SK-N-MC (cell line): Measurements from ENCODE around the gene POU2AF2.
"Not testable (repeated sequence)": the region's sequence is repeated elsewhere in the genome, so short reads cannot be mapped to it uniquely, and the experiment has no call there.

Source experiments
- DNase-seq: peaks from one replicate; pipeline ENCODE4 v3.0.0-alpha.2; 2011; ENCODE audit warnings: low read depth, low spot score
- H3K27ac ChIP-seq: fragments of 200-600 bp; sonication (generic); 2 replicates; pipeline ENCODE4 v1.5.1; 2016; ENCODE audit warnings: mixed run types
- H3K36me3 ChIP-seq: fragments of 200-600 bp; sonication (generic); 2 replicates; pipeline ENCODE4 v1.6.1; 2017; ENCODE audit warnings: antibody characterized with exemption, low read length, mixed read lengths; ENCODE audit not compliant: insufficient read depth
- H3K4me3 ChIP-seq: fragments of 200-600 bp; sonication (generic); 2 replicates; pipeline ENCODE4 v1.5.1; 2016
- H3K9ac ChIP-seq: fragments of 200-600 bp; sonication (generic); 2 replicates; pipeline ENCODE4 v1.8.0; 2017; ENCODE audit warnings: mixed run types, mixed read lengths; ENCODE audit not compliant: insufficient read length
- H3K9me3 ChIP-seq: fragments of 200-600 bp; sonication (generic); 2 replicates; pipeline ENCODE4 v1.6.1; 2017; ENCODE audit warnings: low read depth, mild to moderate bottlenecking, antibody characterized with exemption, low read length, moderate library complexity, mixed read lengths
- EZH2 ChIP-seq: fragments of 200-600 bp; sonication (generic); IDR thresholded peaks from one replicate; pipeline ENCODE4 v1.6.1; 2017; ENCODE audit warnings: antibody characterized with exemption
- FOXP2 ChIP-seq: optimal IDR thresholded peaks from 2 replicates; pipeline ENCODE3; 2011; ENCODE audit warnings: mild to moderate bottlenecking, moderate library complexity; ENCODE audit not compliant: insufficient read depth; ENCODE audit errors: extremely low read length, control extremely low read depth
- POLR2AphosphoS5 ChIP-seq: IDR thresholded peaks from 2 replicates; pipeline ENCODE4 v1.6.1; 2012; ENCODE audit warnings: mild to moderate bottlenecking, low read depth, low read length, borderline replicate concordance

Gene POU2AF2

DNA sequence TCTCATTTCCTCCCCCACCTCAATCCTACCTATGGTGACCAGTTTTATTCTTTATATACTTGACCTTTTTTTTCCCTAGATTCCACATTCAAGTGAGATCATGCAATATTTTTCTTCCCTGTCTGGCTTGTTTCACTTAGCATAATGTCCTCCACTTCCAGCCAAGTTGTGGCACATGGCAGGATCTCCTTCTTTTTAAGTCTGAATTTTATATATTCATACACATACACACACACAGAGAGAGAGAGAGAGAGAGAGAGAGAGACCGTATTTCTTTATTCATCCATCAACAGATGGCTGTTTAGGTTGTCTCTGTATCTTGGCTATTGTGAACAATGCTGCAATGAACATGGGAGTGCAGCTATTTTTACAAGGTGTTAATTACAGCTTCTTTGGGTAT is 1.4 kb downstream of the POU2AF2 start:
- no peak for TF ChIP-seq POLR2AphosphoS5
- no peak for TF ChIP-seq EZH2
- no peak for TF ChIP-seq FOXP2

DNA sequence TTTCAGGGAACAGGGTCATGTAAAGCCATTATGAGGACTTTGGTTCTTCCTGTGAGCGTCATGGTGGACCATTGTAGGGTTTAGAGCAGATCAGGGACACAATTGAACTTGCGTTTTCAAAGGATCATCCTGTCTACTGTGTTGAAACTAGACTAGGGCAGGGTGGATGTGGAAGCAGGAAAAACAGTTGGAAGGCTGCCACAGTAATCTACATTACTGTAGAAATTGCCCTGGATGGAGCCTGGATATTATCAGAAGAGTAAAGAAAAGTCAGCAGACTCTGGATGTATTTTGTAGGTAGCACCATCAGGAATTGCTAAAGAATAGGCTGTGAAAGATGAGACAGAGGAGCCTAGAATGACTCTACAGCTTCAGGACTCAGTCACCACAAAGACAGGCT is 5.4 kb downstream of the POU2AF2 start:
- no peak overlapping the region for H3K4me3 ChIP-seq
- H3K9ac ChIP-seq = no peak overlapping the region
- TF ChIP-seq FOXP2 (no peak), EZH2 (no peak), POLR2AphosphoS5 (no peak)
- no peak overlapping the region for H3K27ac ChIP-seq
- DNase-seq = no peak
- no peaks in the 10 kb centered on the region for H3K9me3 ChIP-seq
- H3K36me3 ChIP-seq = no peaks in the 10 kb centered on the region

More for the DNA sequence above, 1.4 kb downstream of the POU2AF2 start:
- no peak overlapping the region for H3K4me3 ChIP-seq
- no peak overlapping the region for H3K9ac ChIP-seq
- H3K27ac ChIP-seq = no peak overlapping the region
- H3K9me3 ChIP-seq = no peaks in the 10 kb centered on the region
- no peak for DNase-seq
- no peaks in the 10 kb centered on the region for H3K36me3 ChIP-seq

DNA sequence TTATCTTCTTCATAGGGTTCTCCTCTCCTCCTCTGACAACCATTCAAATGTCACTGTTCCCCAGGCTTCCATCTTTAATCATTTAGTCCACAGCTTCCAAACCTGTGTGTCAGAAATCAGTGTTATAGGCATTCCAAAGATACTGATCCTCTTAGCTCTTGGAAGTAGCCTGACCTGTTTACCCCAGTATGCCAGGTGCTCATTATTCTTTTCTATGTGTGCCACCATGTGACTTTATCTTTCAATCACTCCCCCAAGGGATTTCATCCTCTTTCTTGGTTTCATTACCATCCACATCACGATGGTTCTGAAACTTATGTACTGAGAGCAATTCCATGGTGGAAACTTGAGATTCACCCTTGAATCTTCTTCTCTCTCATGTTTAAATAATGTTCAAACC is 7.6 kb downstream of the POU2AF2 start:
- H3K27ac ChIP-seq = no peak overlapping the region
- TF ChIP-seq POLR2AphosphoS5 (no peak), FOXP2 (no peak), EZH2 (no peak)
- DNase-seq = no peak
- H3K4me3 ChIP-seq = no peak overlapping the region
- no peak overlapping the region for H3K9ac ChIP-seq
- no peaks in the 10 kb centered on the region for H3K36me3 ChIP-seq
- H3K9me3 ChIP-seq = no peaks in the 10 kb centered on the region

DNA sequence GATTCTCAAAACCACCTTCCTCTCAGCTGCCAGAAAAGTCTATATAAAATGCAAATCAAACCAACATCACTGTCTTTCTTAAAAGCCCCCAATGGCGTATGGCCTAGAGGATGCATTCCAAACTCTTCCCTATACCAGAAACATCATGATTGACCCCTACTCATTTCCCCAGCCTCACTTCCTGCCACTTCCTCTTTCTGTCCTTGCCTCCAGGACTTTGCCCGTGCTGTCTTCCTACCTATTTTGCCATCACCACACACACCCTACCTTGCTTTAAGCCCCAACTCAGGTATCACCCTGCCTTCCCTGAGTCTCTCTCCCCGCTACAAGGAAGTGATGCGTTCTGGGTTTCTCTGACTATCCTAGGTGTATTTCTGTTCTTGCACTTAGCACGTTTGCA is 8.1 kb downstream of the POU2AF2 start:
- H3K9ac ChIP-seq = no peak overlapping the region
- no peak overlapping the region for H3K27ac ChIP-seq
- H3K36me3 ChIP-seq = no peaks in the 10 kb centered on the region
- no peak for DNase-seq
- TF ChIP-seq FOXP2 (no peak), EZH2 (no peak), POLR2AphosphoS5 (no peak)
- H3K9me3 ChIP-seq = no peaks in the 10 kb centered on the region
- no peak overlapping the region for H3K4me3 ChIP-seq

DNA sequence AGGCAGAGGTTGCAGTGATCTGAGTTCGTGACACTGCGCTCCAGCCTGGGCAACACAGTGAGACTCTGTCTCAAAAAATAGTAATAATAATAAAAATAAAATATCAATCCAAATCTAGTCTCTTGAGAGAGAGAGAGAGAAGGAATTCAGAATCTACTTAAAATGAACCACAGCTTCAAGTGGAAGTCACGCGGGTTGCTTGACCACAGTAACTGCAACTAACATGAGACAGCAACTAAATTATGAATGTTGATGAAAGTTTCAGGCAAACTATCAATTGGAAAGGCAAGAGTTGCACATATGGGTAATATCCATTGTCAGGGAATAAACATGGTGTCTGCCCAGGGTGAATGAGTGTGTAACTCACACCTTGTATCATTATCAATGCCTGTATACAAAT is 12.5 kb downstream of the POU2AF2 start:
- Histone ChIP-seq H3K27ac (no peak overlapping the region), H3K9me3 (no peaks in the 10 kb centered on the region), H3K36me3 (no peaks in the 10 kb centered on the region), H3K9ac (no peak overlapping the region), H3K4me3 (no peak overlapping the region)
- TF ChIP-seq EZH2 (no peak), FOXP2 (no peak), POLR2AphosphoS5 (no peak)
- no peak for DNase-seq

DNA sequence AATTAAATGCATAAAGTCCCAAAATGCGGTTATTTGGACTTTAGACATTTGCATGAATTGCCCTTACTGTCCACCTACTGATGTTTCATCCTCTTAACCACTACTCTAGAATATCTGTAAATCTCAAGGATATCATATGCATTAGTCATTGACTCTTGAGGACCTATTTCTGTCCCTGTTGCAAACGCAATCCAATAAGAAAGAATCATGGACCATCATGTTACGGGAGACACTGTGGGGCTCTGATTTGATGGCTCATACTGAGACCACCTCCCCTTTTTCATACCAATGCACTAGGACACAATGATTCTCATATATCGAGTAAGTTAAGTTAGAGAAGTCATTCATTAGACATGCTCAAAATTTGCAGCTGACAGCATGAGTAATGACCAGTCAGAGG is 14.4 kb downstream of the POU2AF2 start:
- DNase-seq = no peak
- no peaks in the 10 kb centered on the region for H3K36me3 ChIP-seq
- no peak overlapping the region for H3K27ac ChIP-seq
- H3K9ac ChIP-seq = no peak overlapping the region
- no peaks in the 10 kb centered on the region for H3K9me3 ChIP-seq
- no peak overlapping the region for H3K4me3 ChIP-seq
- TF ChIP-seq POLR2AphosphoS5 = no peak
- TF ChIP-seq EZH2 = no peak
- no peak for TF ChIP-seq FOXP2

DNA sequence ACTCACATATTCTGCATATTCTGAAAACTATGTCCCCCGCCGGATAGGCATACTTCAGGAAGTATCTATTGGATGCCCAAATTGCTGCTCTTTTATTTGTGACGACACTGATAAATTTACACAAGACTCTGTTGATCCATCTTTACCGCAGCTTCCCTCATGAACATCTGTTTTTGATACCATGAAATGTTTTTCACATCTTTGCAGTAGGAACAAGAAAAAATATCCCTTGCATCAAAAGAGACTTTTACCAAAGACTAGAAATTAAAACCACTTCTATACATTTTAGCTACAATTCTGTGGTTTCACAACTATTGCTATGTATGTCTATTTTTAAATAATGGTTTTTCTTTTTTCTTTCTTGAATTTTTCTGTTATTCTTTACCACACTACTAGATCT is 15.3 kb downstream of the POU2AF2 start:
- Histone ChIP-seq H3K36me3 (no peaks in the 10 kb centered on the region), H3K4me3 (peak overlapping the region; percentile 43), H3K9me3 (no peaks in the 10 kb centered on the region), H3K27ac (peak overlapping the region; percentile 67; the same call in 1 of the 2 replicates), H3K9ac (no peak overlapping the region)
- TF ChIP-seq FOXP2 = no peak
- TF ChIP-seq POLR2AphosphoS5 = no peak; the same call in 1 of the 2 replicates
- TF ChIP-seq EZH2 = no peak
- peak; percentile 81 for DNase-seq

DNA sequence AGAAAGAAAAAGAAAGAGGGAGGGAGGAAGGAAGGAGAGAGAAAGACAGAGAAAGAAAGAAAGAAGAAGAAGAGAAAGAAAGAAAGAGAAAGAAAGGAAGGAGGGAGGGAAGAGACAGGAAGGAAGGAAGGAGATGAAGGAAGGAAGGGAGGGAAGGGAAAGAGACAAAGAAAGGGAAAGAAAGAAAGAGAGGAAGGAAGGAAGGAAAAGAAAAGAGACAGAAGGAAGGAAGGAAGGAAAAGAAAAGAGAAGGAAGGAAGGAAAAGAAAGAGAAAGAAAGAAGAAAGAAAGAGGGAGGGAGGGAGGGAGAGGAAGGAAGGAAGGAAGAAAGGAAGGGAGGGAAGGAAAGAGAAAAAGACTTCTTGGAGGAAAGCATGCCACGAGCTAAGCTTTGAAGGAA is 19.1 kb downstream of the POU2AF2 start:
- no peak overlapping the region for H3K27ac ChIP-seq
- H3K4me3 ChIP-seq = no peak overlapping the region
- no peak for TF ChIP-seq FOXP2
- no peak for TF ChIP-seq POLR2AphosphoS5
- H3K9ac ChIP-seq = no peak overlapping the region
- no peaks in the 10 kb centered on the region for H3K9me3 ChIP-seq
- no peaks in the 10 kb centered on the region for H3K36me3 ChIP-seq
- DNase-seq = no peak

DNA sequence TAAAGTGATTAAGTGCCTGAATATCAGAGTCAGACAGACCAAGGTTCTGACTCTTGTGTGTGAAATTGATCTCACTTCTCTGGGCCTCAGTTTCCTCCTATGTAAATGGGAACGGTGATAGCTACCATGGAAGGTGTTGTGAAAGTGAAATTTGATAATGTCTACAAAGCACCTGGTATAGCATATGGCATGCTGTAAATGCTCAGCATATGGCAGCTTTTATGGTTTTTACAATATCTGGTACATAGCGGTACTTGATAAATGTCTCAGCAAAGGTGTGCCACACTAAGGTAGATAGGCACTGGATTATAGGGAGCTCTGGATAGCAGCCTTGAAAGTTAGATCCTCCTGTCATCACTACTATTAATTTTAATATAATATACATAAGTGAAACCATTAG is 19.9 kb downstream of the POU2AF2 start:
- TF ChIP-seq EZH2 = no peak
- no peak for TF ChIP-seq POLR2AphosphoS5
- TF ChIP-seq FOXP2 = no peak
- no peak for DNase-seq

DNA sequence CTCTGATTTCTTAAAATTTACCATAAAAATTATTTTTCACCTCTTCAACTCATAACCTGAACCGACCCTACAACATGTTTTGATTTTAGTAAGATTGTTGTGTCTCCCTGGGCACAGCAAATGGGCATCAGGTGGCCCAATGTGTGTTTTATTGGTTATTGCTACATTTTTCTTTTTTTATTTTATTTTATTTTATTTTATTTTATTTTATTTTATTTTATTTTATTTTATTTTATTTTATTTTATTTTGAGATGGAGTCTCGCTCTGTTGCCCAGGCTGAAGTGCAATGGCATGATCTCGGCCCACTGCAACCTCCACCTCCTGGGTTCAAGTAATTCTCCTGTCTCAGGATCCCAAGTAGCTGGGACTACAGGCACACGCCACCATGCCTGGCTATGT is 22.8 kb downstream of the POU2AF2 start:
- not testable (repeated sequence) for H3K9ac ChIP-seq, H3K27ac ChIP-seq, H3K36me3 ChIP-seq, DNase-seq, H3K9me3 ChIP-seq, H3K4me3 ChIP-seq

More for the DNA sequence above, 19.9 kb downstream of the POU2AF2 start:
- Histone ChIP-seq H3K36me3 (no peaks in the 10 kb centered on the region), H3K27ac (no peak overlapping the region), H3K9ac (no peak overlapping the region), H3K4me3 (no peak overlapping the region), H3K9me3 (no peaks in the 10 kb centered on the region)
